Spinal cord (tissue), 10 donors: ENCODE results near the gene OSBPL2. TPM values are rescaled to one million over a fixed set of nuclear protein-coding genes. Genes with fewer than 3 reads are reported as not detected.

Source experiments
- DNase-seq, 6 donors: peaks; one replicate each; pipeline versions ENCODE4 v3.0.0 to v3.0.0-alpha.2; 2013 to 2015; ENCODE audit warnings: low spot score in 6 of 6, low read depth in 4 of 6
- H3K27ac ChIP-seq: one replicate; pipeline ENCODE4 v1.5.1; 2013; ENCODE audit warnings: low read depth, low read length, control low read depth
- H3K27me3 ChIP-seq: one replicate; pipeline ENCODE4 v1.6.1; 2013; ENCODE audit warnings: low read length; ENCODE audit not compliant: control insufficient read depth, insufficient read depth
- H3K36me3 ChIP-seq: one replicate; pipeline ENCODE4 v1.6.1; 2013; ENCODE audit warnings: low read length; ENCODE audit not compliant: control insufficient read depth, insufficient read depth
- H3K4me1 ChIP-seq: one replicate; pipeline ENCODE4 v1.6.1; 2013; ENCODE audit warnings: low read length; ENCODE audit not compliant: control insufficient read depth, insufficient read depth
- H3K4me3 ChIP-seq: one replicate; pipeline ENCODE4 v1.5.1; 2013; ENCODE audit warnings: low read depth, low read length, control low read depth
- H3K9me3 ChIP-seq: one replicate; pipeline ENCODE4 v1.6.1; 2013; ENCODE audit warnings: low read length; ENCODE audit not compliant: control insufficient read depth, insufficient read depth
- WGBS: methylation state at CpG from one replicate; pipeline ENCODE4 v1.1.5; 2013; ENCODE audit warnings: missing lambda C conversion rate; ENCODE audit not compliant: insufficient coverage; 5-methylcytosine and 5-hydroxymethylcytosine counted together
- polyA plus RNA-seq, 2 donors: library from polyadenylated mRNA; unstranded; fragments of 120-200 nt; gene quantifications; one replicate each; pipeline ENCODE4 v1.2.1, GENCODE V29; 2013; ENCODE audit not compliant: insufficient read length in 2 of 2
- total RNA-seq, 2 donors: library from RNA; depleted of rRNA in 1 of 2; stranded (reverse); fragments of 120-200 nt in 1 of 2; fragments of >200 nt in 1 of 2; gene quantifications; one replicate each; pipeline versions ENCODE4 v1.2.3 to v1.2.4, GENCODE V29; 2013 to 2014
- donor health status: healthy.

Gene OSBPL2
- total and polyA plus RNA-seq, 4 donors: 37.0 to 52.5 (median 44.0) TPM

GRCh38 chr20:62302341-62303061 is 64.2 kb downstream of the OSBPL2 start, which contains the start of gene ADRM1:
ADRM1 (plus strand) TSS chr20:62302997; CDS start chr20:62303569, 572 bp downstream.
- H3K36me3 ChIP-seq: peaks cover 74% of the 10 kb centered on the region
- peaks cover 38% of the 10 kb centered on the region for H3K4me1 ChIP-seq
- H3K27me3 ChIP-seq: no peaks in the 10 kb centered on the region
- 0% methylated on average over 81 of the region's 81 CpGs for WGBS
- H3K9me3 ChIP-seq: no peaks in the 10 kb centered on the region
- peak within 1 kb of the TSS; percentile 65 for H3K4me3 ChIP-seq
- DNase-seq: peak; percentile 80 to 99 (median 94)
- peak within 1 kb of the TSS; percentile 97 for H3K27ac ChIP-seq

GRCh38 chr20:62303062-62303339 is 64.7 kb downstream of the OSBPL2 start:
- H3K9me3 ChIP-seq: no peaks in the 10 kb centered on the region
- H3K4me1 ChIP-seq: peaks cover 38% of the 10 kb centered on the region
- no peak for DNase-seq
- no peaks in the 10 kb centered on the region for H3K27me3 ChIP-seq
- H3K4me3 ChIP-seq: peak overlapping the region; percentile 64
- H3K27ac ChIP-seq: no peak overlapping the region
- peaks cover 74% of the 10 kb centered on the region for H3K36me3 ChIP-seq
- WGBS: 0% methylated on average over 39 of the region's 39 CpGs

GRCh38 chr20:62303340-62304226 is 65.3 kb downstream of the OSBPL2 start:
- H3K4me3 ChIP-seq: peak overlapping the region; percentile 64
- H3K36me3 ChIP-seq: peaks cover 74% of the 10 kb centered on the region
- H3K4me1 ChIP-seq: peaks cover 38% of the 10 kb centered on the region
- no peaks in the 10 kb centered on the region for H3K9me3 ChIP-seq
- DNase-seq: no peak
- H3K27me3 ChIP-seq: no peaks in the 10 kb centered on the region
- no peak overlapping the region for H3K27ac ChIP-seq
- WGBS: 4% methylated on average over 66 of the region's 66 CpGs

- H3K27ac ChIP-seq: no peak overlapping the region
- peak overlapping the region; percentile 64 for H3K4me3 ChIP-seq
- WGBS: 87% methylated on average over 29 of the region's 29 CpGs
- no peaks in the 10 kb centered on the region for H3K9me3 ChIP-seq
- no peak for DNase-seq
- peaks cover 38% of the 10 kb centered on the region for H3K4me1 ChIP-seq
- no peaks in the 10 kb centered on the region for H3K27me3 ChIP-seq
- H3K36me3 ChIP-seq: peaks cover 72% of the 10 kb centered on the region
Observed at GRCh38 chr20:62304331-62305148, 66.2 kb downstream of the OSBPL2 start.

- Histone ChIP-seq H3K27ac (no peak overlapping the region), H3K9me3 (no peaks in the 10 kb centered on the region), H3K4me3 (no peak overlapping the region), H3K4me1 (peaks cover 38% of the 10 kb centered on the region), H3K27me3 (no peaks in the 10 kb centered on the region), H3K36me3 (peaks cover 72% of the 10 kb centered on the region)
- no peak for DNase-seq
- 88% methylated on average over 18 of the region's 18 CpGs for WGBS
Observed at GRCh38 chr20:62305149-62305764, 66.9 kb downstream of the OSBPL2 start.

- 88% methylated on average over 32 of the region's 33 CpGs for WGBS
- no peak overlapping the region for H3K4me3 ChIP-seq
Observed at GRCh38 chr20:62305765-62306413, 67.6 kb downstream of the OSBPL2 start.

GRCh38 chr20:62306414-62307187 is 68.3 kb downstream of the OSBPL2 start:
- WGBS: 91% methylated on average over 27 of the region's 27 CpGs
- Histone ChIP-seq H3K27ac (no peak overlapping the region), H3K27me3 (no peaks in the 10 kb centered on the region), H3K9me3 (no peaks in the 10 kb centered on the region), H3K4me3 (no peak overlapping the region), H3K36me3 (peaks cover 82% of the 10 kb centered on the region), H3K4me1 (peaks cover 33% of the 10 kb centered on the region)
- DNase-seq: no peak

More at GRCh38 chr20:62305765-62306413, 67.6 kb downstream of the OSBPL2 start:
- H3K27ac ChIP-seq: no peak overlapping the region
- peaks cover 38% of the 10 kb centered on the region for H3K4me1 ChIP-seq
- no peaks in the 10 kb centered on the region for H3K9me3 ChIP-seq
- H3K36me3 ChIP-seq: peaks cover 75% of the 10 kb centered on the region
- no peak for DNase-seq
- H3K27me3 ChIP-seq: no peaks in the 10 kb centered on the region

GRCh38 chr20:62307226-62308101 is 69.1 kb downstream of the OSBPL2 start:
- H3K27me3 ChIP-seq: no peaks in the 10 kb centered on the region
- H3K27ac ChIP-seq: no peak overlapping the region
- no peaks in the 10 kb centered on the region for H3K9me3 ChIP-seq
- peaks cover 28% of the 10 kb centered on the region for H3K4me1 ChIP-seq
- H3K36me3 ChIP-seq: peaks cover 91% of the 10 kb centered on the region
- 77% methylated on average over 41 of the region's 42 CpGs for WGBS
- no peak overlapping the region for H3K4me3 ChIP-seq
- DNase-seq: no peak
